AG08396 (cell line): Measurements from ENCODE around the gene SPRN.
A peak's percentile ranks its signal among the peaks of the same experiment; 100 is the strongest.
"Not testable (repeated sequence)": the region's sequence is repeated elsewhere in the genome, so short reads cannot be mapped to it uniquely, and the experiment has no call there.

Experiments used
- DNase-seq: peaks from one replicate; pipeline ENCODE4 v3.0.0; 2012; ENCODE audit warnings: low spot score, mixed read lengths

The SPRN gene

DNA sequence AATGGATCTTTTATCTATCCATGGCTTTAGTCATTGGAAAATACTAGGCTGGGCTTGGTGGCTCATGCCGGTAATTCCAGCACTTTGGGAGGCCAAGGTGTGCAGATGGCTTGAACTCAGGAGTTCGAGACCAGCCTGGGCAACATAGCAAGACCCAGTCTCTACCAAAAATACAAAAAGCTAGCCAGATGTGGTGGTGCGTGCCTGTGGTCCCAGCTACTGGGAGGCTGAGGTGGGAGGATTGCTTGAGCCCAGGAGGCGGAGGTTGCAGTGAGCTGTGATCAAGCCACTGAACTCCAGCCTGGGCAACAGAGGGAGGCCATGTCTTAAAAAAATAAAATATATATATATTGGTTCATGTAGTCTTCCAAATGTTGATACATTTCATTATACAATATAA, 37.5 kb downstream of the SPRN start:
- not testable (repeated sequence) for DNase-seq

GRCh38 chr10:133385214-133385613, 39.2 kb downstream of the SPRN start:
- DNase-seq, result no peak

GRCh38 chr10:133384071-133384470, 40.4 kb downstream of the SPRN start:
- DNase-seq, result no peak

- DNase-seq, result no peak
Observed at GRCh38 chr10:133383551-133383950, 40.9 kb downstream of the SPRN start.

DNA sequence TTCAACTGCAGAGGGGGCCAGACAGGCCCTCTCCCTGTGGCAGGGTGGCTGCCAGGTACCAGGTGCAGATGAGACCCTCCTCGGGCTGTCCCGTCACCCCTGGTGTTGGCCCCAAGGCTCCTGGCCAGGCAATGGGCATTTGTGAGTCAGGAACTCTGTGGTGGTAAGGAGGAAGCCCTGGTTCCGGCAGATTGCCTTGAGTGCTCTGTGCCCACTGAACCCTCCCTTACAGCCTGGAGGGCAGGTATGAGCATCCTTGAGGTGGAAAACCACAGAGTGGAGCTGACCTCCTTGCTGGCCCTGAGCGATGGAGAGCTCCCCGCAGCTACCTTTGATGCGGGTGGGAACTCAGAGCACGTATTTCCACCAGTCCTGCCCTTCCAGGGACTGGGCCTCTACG, 43.4 kb downstream of the SPRN start:
- DNase-seq, result no peak

GRCh38 chr10:133379801-133380666, 44.4 kb downstream of the SPRN start:
- DNase-seq, result no peak

GRCh38 chr10:133379152-133379800, 45.1 kb downstream of the SPRN start, which contains the start of gene PAOX:
TSS of gene PAOX (plus strand) at chr10:133379262. CDS start at chr10:133379317, 55 bp downstream.
- peak; percentile 94 for DNase-seq

DNA sequence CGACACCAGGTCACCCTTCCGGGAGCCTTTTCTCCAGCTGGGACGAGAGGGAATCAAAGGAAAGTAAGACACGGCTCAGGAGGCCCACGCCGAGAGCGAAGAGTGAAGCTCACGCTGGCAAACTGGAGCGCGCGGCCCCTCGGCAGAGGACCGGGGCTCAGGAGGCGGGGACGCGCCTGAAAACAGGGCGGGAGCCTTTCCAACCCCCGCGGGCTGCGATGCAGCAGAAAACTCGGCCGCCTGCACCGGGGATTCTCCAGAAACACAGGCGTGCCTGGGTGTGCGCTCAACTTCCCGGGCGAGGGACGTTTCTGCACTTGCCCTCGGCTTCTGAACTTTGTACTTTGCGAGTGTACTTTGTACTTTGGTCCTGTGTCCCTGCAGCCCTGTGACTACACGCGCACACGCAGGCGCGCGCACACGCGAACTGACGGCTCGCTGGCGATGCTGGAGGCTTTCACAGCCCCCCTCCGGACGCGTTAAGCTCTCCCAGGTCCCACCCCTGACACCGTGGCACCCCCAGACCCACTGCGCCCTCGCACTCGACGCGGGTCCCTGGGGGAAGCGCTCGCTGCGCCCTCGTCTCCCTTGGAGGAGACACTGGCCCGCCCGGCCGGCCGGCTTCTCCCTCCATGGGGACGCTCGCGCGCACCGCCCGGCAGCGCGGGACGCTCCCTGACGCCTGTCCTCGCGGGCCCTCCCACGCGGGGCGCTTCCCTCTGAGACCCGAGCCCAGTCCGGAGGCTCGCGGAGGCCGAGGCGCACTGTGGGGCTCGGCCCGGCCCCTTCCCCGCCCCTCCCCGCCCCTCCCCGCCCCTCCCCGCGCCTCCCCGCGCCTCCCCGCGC, 46.0 kb downstream of the SPRN start:
- DNase-seq, result peak; percentile 69

DNA sequence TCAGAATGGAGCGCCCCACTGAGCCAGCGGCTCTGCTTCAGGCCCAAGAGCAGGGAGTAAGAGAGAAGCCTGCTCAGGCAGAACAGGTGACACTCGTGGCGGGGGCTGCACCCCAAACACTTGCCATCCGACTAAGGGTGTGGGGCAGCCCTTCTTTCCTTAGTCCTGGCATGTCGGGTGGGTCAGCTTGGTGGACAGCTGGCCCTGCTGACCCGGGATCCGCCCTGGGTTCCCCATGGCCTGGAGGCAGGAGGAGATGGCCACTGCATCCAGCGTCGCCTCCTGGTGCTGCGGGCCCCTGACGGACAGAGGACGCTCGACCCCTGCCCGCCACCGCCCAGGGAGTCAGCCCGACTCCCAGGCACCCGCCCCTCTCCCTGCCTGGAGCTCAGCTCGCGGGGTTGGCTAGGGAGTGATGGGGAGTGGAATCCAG, 46.6 kb downstream of the SPRN start:
- DNase-seq, result no peak

GRCh38 chr10:133377025-133377817, 47.2 kb downstream of the SPRN start:
- DNase-seq, result no peak

DNA sequence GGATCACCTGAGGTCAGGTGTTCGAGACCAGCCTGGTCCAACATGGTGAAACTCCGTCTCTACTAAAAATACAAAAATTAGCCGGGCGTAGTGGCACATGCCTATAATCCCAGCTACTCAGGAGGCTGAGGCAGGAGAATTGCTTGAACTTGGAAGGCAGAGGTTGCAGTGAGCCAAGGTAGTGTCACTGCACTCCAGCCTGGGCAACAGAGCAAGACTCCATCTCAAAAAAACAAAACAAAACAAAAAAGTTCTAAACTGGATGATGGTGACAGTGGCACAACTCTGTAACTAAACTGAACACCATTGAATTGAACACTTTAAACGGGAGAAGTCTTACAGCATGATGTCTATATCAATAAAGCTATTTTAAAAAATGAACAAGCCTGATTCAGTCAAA, 48.2 kb downstream of the SPRN start:
- not testable (repeated sequence) for DNase-seq

GRCh38 chr10:133375357-133376115, 48.9 kb downstream of the SPRN start:
- DNase-seq, result no peak

DNA sequence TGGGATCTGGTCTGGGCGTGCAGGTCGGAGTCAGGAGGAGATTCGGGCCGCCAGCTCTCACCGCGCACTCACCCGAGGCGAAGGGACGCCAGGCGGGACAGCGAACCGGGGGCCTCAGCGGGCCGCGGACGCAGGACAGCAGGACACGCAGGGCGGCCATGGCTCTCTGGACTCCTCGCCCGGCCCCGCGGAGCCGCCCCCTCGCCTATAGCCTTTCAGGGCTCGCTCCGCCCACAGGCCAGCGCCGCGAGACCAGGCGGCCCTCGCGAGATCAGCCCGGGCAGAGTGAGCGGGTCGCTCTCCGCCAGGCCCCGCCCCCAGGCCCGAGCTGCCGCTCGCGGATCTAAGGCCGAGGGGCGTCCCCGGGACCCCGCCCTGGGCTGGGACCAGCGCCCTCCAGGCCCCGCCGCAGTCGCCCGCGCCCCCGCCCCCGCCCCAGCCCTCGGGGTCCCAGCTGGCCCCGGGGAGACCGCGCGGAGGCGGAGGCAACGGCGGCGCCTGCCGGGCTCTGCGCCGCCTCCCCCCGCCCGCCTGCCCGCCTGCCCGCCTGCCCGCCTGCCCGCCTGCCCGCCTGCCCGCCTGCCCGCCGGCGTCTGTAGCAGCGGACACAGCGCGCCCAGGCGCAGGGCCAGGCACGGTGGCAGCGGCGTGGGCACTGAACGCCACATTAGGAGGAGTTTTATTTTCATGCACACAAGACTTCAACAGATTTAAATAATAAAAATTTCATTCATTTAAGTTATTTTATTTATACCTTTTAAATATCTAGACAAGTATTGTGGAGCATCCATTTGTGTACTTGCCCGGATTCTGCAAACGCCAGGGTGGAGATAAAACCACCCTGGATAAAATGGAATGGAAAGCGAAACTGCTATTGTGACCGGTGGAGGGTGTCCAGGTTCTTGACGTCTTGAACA, 51.0 kb downstream of the SPRN start, which contains the start of gene ECHS1:
Gene ECHS1, minus strand, starts transcription at position 181 of the 917 bp plus-strand sequence. Its CDS starts 21 bp downstream, at position 160.
- DNase-seq, result peak; percentile 100

GRCh38 chr10:133372507-133372906, 51.9 kb downstream of the SPRN start:
- no peak for DNase-seq
